HG03460 (cell line): ENCODE measurements around the gene PTPRG.

Source experiments
- ATAC-seq: cut with Tn5 transposase; IDR thresholded peaks from one replicate; pipeline ENCODE4 v1.9.1; 2021; ENCODE audit not compliant: unreplicated experiment

PTPRG gene

DNA sequence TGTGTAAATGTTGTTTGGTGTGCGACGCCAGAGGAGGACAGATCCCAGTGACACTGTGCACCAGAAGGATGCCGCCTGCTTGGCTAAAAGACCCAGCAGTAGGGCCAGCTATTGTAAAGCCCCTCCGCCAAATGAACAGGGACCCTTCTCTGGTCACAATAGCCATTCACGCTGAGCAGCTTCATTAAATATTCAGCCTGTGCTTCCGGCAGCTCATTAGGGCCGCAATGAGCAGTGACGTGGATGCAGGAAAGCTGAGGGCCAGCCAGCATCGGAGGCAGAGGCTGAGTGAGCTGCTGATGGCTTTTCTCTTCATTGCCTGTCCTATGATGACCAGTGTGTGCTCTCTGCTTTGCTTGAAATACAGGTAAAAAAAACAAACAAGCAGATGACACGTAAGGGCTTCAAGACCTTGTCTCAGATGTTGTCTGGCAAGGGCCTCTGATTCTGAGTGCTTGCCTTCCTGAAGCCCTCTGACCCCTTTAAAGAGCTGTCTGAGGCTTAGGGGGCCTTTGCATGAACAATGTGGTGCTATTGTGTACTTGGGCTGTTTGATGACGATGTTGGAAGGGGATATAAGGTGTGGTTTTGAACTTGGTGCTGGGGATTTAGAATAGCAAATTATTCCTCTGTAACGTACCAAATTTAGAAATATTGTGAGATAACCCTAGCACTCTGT, 681.6 kb downstream of the PTPRG start:
- no peak for ATAC-seq

DNA sequence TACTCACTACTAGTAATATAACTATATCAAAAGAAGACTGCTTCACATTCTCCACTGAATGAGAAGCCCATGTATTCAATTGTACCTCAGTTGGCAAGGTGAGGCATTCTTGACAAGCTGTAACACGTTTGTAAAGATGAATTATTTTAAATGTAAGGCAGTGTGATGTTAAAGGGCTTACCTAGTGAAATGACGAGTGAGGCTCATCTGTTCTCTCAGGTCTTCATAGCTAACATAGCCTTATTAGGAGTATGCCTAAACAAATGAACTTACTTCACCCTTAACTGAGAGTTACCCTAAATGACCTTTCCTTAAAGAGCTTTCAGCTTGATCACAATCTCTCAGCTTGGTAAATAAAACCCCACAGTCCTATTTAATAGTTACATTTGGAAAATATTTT, 684.7 kb downstream of the PTPRG start:
- ATAC-seq, result no peak

- no peak for ATAC-seq
Measured at GRCh38 chr3:62246985-62247384, 685.6 kb downstream of the PTPRG start.

GRCh38 chr3:62248734-62249483, 687.5 kb downstream of the PTPRG start:
- ATAC-seq, result no peak

DNA sequence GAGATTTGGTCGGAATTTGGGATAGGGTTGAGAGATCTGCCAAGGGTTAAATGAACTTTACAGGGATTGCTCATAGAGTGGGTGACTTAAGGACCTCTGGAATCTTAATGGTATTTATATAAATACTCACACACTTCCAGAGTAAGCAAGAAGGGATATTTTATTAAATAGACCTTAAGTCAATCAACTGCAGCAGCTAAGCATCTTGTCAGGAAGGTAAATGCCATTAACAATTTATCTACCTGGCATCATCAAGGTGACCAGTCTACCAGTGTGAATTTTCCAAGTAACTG, 688.1 kb downstream of the PTPRG start:
- no peak for ATAC-seq

- ATAC-seq, result no peak
Measured at GRCh38 chr3:62249855-62250543, 688.6 kb downstream of the PTPRG start.

DNA sequence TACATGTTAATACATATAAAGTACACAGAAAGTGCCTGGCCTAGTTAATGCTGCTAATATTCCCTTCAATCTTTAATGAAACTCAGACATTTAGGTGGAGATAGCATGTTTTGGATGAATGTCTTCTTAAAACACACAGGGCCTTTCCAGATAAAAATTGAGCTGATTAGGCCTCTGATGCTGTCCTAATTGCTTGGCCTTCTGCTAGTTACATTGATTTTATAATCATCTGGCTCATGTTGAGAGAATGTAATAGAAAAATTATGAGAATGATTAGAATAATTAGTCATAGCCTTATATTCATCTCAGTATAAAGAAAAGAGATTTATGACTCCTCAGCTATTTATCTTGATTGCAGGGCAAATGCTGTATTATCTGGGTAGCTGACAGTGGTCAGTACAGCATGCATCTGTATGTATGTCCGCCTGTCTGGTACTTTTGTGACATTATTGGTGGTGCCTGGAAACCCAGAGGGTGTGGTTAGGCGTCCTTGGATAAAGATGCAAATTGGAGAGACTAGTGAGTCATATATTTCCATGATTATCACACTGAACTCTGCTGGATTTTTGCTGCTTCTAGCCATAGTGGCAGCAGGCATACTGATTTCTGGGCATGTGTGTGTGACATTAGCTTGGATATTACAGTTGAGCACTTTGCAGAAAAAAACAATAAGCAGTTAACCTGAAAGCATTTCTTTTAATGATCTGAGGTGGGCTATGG, 691.2 kb downstream of the PTPRG start:
- no peak for ATAC-seq

- ATAC-seq, result no peak
Measured at GRCh38 chr3:62253971-62254370, 692.6 kb downstream of the PTPRG start.

- no peak for ATAC-seq
Measured at GRCh38 chr3:62255758-62256157, 694.4 kb downstream of the PTPRG start.

GRCh38 chr3:62259924-62260323, 698.6 kb downstream of the PTPRG start:
- ATAC-seq, result no peak

- no peak for ATAC-seq
Measured at GRCh38 chr3:62260655-62261054, 699.3 kb downstream of the PTPRG start.

GRCh38 chr3:62261121-62261520, 699.8 kb downstream of the PTPRG start:
- no peak for ATAC-seq

- ATAC-seq, result no peak
Measured at GRCh38 chr3:62261736-62262135, 700.4 kb downstream of the PTPRG start.

GRCh38 chr3:62265528-62265927, 704.2 kb downstream of the PTPRG start:
- ATAC-seq, result no peak

- no peak for ATAC-seq
Measured at GRCh38 chr3:62266668-62267283, 705.4 kb downstream of the PTPRG start.

DNA sequence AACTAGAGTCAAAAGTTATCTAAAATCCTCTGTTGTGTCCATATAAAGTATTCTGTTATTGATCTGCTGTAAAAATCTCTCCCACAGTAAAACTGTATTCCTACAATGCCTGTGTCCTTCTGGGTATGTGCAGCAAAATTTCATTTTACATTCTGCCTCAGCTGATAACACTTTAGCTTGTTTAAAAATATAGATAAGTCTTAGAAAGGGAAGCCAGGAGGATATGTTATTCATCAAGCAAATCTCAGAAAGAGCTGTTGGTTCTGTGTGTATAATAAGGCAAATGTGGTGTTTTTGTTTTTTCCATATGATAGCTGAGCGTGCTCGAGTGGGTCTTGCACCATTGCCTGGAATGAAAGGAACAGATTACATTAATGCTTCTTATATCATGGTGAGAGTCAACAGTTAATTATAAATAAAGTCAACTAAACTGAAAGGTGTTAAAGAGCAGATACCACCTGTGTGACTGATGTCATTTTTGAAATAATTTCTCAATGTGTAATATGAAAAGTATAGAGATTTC, 715.3 kb downstream of the PTPRG start:
- ATAC-seq, result no peak

DNA sequence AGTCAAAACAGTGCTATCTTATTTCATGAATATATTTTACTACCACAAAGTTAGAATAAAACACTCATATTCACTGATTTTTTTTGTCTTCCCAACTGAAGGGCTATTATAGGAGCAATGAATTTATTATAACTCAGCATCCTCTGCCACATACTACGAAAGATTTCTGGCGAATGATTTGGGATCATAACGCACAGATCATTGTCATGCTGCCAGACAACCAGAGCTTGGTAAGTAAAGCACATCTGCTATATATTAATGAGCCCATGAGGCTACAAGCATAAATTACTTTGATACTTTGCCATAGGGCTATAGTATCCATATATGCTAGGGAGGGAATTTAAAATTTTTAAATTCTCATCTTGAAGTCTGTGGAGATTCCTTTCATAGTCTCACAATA, 716.1 kb downstream of the PTPRG start:
- no peak for ATAC-seq

- ATAC-seq, result no peak
Measured at GRCh38 chr3:62277986-62278385, 716.6 kb downstream of the PTPRG start.

- ATAC-seq, result no peak
Measured at GRCh38 chr3:62281726-62282125, 720.4 kb downstream of the PTPRG start.

DNA sequence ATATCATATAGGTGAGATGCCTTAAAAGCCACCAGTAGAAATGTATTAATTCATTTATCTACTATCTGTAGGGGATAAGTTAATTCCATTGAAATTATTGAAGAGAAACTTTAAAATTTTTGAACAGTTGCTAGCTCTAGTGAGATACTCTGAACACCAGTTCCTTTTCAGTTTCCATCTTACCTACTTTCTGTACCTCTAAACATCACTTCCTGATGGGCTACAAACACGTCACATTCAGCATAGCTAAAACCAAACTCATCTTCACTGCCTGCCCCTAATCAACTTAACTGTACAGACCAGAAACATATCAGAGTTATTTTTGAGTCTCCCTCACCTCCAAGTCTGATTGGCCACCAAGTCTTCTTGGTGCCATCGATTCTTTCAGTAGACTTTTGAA, 723.1 kb downstream of the PTPRG start:
- no peak for ATAC-seq

- ATAC-seq, result no peak
Measured at GRCh38 chr3:62287392-62287927, 726.1 kb downstream of the PTPRG start.
